DND-41 (cell line): ENCODE results near the gene MEGF9.

Source experiments
- ATAC-seq: fragments of 200-7000 bp; cut with Tn5 transposase; 3 replicates; pipeline ENCODE4 v1.9.1; 2021; ENCODE audit warnings: low read depth; ENCODE audit not compliant: insufficient read depth
- DNase-seq: peaks from one replicate; pipeline ENCODE4 v3.0.0-alpha.2; 2020
- H2AFZ ChIP-seq: 2 replicates; pipeline ENCODE4 v1.6.0; 2012; ENCODE audit warnings: low read depth, low read length
- H3K27ac ChIP-seq: 2 replicates; pipeline ENCODE4 v1.5.1; 2012; ENCODE audit warnings: low read length, inconsistent platforms
- H3K27me3 ChIP-seq: fragments of 200-600 bp; sonication (generic); 2 replicates; pipeline ENCODE4 v1.6.0; 2012; ENCODE audit warnings: low read length, mild to moderate bottlenecking, inconsistent platforms; ENCODE audit not compliant: insufficient read depth, poor library complexity
- H3K36me3 ChIP-seq: 2 replicates; pipeline ENCODE4 v1.5.1; 2012; ENCODE audit warnings: low read length, inconsistent platforms; ENCODE audit not compliant: insufficient read depth
- H3K4me1 ChIP-seq: 2 replicates; pipeline ENCODE4 v1.5.1; 2012; ENCODE audit warnings: mild to moderate bottlenecking, low read length; ENCODE audit not compliant: insufficient read depth
- H3K4me2 ChIP-seq: 2 replicates; pipeline ENCODE4 v1.6.0; 2012; ENCODE audit warnings: mild to moderate bottlenecking, moderate library complexity, low read length, inconsistent platforms; ENCODE audit not compliant: insufficient read depth
- H3K4me3 ChIP-seq, 2 experiments: fragments of 200-600 bp in 1 of 2; shearing (Covaris generic) in 1 of 2; 2 replicates each; pipeline ENCODE4 v1.5.1; 2012 to 2016; ENCODE audit warnings: inconsistent platforms in 2 of 2, low read length in 2 of 2, mild to moderate bottlenecking in 2 of 2, low read depth in 1 of 2, moderate library complexity in 1 of 2
- H3K79me2 ChIP-seq: 2 replicates; pipeline ENCODE4 v1.6.0; 2012; ENCODE audit warnings: low read length, inconsistent platforms; ENCODE audit not compliant: insufficient read depth
- H3K9ac ChIP-seq: 2 replicates; pipeline ENCODE4 v1.6.0; 2012; ENCODE audit warnings: low read depth, mild to moderate bottlenecking, inconsistent platforms, low read length, moderate library complexity
- H3K9me3 ChIP-seq: 2 replicates; pipeline ENCODE4 v1.5.1; 2012; ENCODE audit warnings: low read length, moderate library complexity, mild to moderate bottlenecking, inconsistent platforms; ENCODE audit not compliant: insufficient read depth, severe bottlenecking
- H4K20me1 ChIP-seq: 2 replicates; pipeline ENCODE4 v1.6.0; 2012; ENCODE audit warnings: low read length; ENCODE audit not compliant: insufficient read depth
- EZH2 ChIP-seq: IDR thresholded peaks from 3 replicates; pipeline ENCODE4 v1.6.1; 2012; ENCODE audit warnings: borderline replicate concordance, low read depth, mild to moderate bottlenecking, moderate library complexity, low read length, inconsistent platforms; ENCODE audit not compliant: severe bottlenecking
- TF ChIP-seq, protein P1 (sequence below): IDR thresholded peaks from 2 replicates; pipeline ENCODE4 v1.5.1; 2012; ENCODE audit warnings: borderline replicate concordance, low read length, moderate library complexity, mild to moderate bottlenecking; ENCODE audit not compliant: poor library complexity, severe bottlenecking; ENCODE audit errors: extremely low read depth

MEGF9 gene

DNA sequence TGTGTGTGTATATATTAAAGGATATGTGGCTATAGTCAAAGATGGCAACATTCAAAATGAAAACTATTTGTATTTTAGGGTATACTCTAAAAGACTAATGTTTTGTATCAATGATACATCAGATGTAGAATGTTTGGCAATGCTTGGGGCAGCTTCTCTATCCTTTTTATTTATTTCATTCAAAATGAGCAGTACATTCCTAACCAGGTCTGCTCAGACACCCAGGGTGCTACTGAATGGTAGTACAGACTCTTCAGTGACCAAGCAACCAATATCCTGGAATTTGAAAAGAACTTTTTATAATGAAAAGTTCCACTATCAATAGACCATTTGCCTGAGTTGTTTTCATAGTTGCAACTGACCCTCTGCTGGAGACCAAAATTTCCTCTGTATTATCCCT lies 23.9 kb downstream of the MEGF9 start:
- H3K27me3 ChIP-seq: no peaks in the 10 kb centered on the region

DNA sequence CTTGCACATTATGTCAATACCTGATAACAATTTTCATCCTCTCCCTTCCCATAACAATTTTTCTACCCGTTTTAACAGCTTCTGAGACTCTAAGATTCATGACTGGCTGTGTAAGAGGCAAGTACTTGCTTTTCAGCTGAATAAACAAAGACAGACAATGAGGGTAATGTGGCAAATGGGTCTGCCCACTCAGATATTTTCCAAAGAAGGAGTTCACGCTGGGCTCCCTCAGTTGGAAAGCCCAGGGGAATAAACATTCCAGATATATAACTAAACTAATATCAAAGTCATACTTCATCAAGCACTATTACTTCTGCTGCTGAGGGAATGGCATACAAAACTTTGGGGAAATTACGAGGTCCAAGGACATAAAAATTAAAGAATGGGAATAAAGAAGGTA lies 24.4 kb downstream of the MEGF9 start:
- no peaks in the 10 kb centered on the region for H3K4me1 ChIP-seq
- H2AFZ ChIP-seq: no peak overlapping the region
- peaks cover 6% of the 10 kb centered on the region; the same call in 1 of the 2 replicates for H3K79me2 ChIP-seq
- no peaks in the 10 kb centered on the region for H3K27me3 ChIP-seq
- no peak overlapping the region for H3K9ac ChIP-seq
- H3K9me3 ChIP-seq: no peaks in the 10 kb centered on the region
- no peak for DNase-seq
- H3K4me3 ChIP-seq: no peak overlapping the region
- TF ChIP-seq, protein P1, sequence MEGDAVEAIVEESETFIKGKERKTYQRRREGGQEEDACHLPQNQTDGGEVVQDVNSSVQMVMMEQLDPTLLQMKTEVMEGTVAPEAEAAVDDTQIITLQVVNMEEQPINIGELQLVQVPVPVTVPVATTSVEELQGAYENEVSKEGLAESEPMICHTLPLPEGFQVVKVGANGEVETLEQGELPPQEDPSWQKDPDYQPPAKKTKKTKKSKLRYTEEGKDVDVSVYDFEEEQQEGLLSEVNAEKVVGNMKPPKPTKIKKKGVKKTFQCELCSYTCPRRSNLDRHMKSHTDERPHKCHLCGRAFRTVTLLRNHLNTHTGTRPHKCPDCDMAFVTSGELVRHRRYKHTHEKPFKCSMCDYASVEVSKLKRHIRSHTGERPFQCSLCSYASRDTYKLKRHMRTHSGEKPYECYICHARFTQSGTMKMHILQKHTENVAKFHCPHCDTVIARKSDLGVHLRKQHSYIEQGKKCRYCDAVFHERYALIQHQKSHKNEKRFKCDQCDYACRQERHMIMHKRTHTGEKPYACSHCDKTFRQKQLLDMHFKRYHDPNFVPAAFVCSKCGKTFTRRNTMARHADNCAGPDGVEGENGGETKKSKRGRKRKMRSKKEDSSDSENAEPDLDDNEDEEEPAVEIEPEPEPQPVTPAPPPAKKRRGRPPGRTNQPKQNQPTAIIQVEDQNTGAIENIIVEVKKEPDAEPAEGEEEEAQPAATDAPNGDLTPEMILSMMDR: no peak
- TF ChIP-seq EZH2: no peak
- no peaks in the 10 kb centered on the region; the same call in 1 of the 2 replicates for H4K20me1 ChIP-seq
- H3K36me3 ChIP-seq: no peaks in the 10 kb centered on the region; the same call in 1 of the 2 replicates
- H3K27ac ChIP-seq: no peak overlapping the region
- no peak overlapping the region for H3K4me2 ChIP-seq
- ATAC-seq: no peak

More for the DNA sequence above, 23.9 kb downstream of the MEGF9 start:
- Histone ChIP-seq H3K4me1 (no peaks in the 10 kb centered on the region), H3K9ac (no peak overlapping the region), H2AFZ (no peak overlapping the region), H4K20me1 (no peaks in the 10 kb centered on the region; the same call in 1 of the 2 replicates), H3K4me2 (no peak overlapping the region), H3K79me2 (peaks cover 6% of the 10 kb centered on the region; the same call in 1 of the 2 replicates), H3K9me3 (no peaks in the 10 kb centered on the region), H3K4me3 (no peak overlapping the region), H3K36me3 (no peaks in the 10 kb centered on the region; the same call in 1 of the 2 replicates), H3K27ac (no peak overlapping the region)
- no peak for TF ChIP-seq EZH2
- TF ChIP-seq, protein P1: no peak
- DNase-seq: no peak
- no peak for ATAC-seq

DNA sequence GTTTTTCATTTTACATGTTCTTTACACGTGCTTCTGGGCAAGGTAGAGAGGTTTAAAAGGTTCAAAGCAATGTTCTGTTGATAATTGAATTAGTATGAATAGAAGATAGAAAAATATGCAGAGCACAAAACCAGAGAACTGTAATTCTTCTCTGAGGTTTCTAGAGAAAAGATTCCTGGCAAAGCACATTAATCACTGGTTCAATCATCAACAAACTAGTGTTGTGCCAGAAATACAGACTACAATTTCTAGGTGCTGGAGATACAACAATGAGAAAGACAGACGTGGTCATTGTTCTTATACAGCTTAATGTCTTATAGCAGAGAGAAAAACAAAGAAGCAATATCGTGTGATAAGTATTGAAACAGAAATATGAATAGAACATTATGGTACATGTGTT lies 25.5 kb downstream of the MEGF9 start:
- no peak overlapping the region for H2AFZ ChIP-seq
- no peaks in the 10 kb centered on the region for H3K4me1 ChIP-seq
- no peaks in the 10 kb centered on the region; the same call in 1 of the 2 replicates for H4K20me1 ChIP-seq
- TF ChIP-seq, protein P1: no peak
- no peak for TF ChIP-seq EZH2
- H3K27ac ChIP-seq: no peak overlapping the region
- ATAC-seq (no peak), DNase-seq (no peak)
- H3K4me2 ChIP-seq: no peak overlapping the region
- H3K4me3 ChIP-seq: no peak overlapping the region
- no peaks in the 10 kb centered on the region; the same call in 1 of the 2 replicates for H3K36me3 ChIP-seq
- peaks cover 6% of the 10 kb centered on the region; the same call in 1 of the 2 replicates for H3K79me2 ChIP-seq
- H3K9me3 ChIP-seq: no peaks in the 10 kb centered on the region
- no peaks in the 10 kb centered on the region for H3K27me3 ChIP-seq
- no peak overlapping the region for H3K9ac ChIP-seq
